PC-9 (cell line): ENCODE measurements around the gene ARID4B. TPM values are rescaled to one million over a fixed set of nuclear protein-coding genes. Genes with fewer than 3 reads are reported as not detected.

Experiments
- BruUV-seq: library from RNA; stranded (reverse); fragments of 400-500 nt; replicated peaks from 2 replicates; lab custom pipeline; 2021; lab: Mats Ljungman, UMichigan
- CTCF ChIA-PET: fragments of 300-600 bp; sonication (Branson Sonifier 250); formaldehyde crosslinking; loops from one replicate; lab custom pipeline; 2022; ENCODE audit warnings: antibody characterized with exemption; lab: Charles Lee
- POLR2A ChIA-PET: fragments of 300-600 bp; sonication (Branson Sonifier 250); formaldehyde crosslinking; loops from one replicate; lab custom pipeline; 2022; ENCODE audit warnings: antibody characterized with exemption; ENCODE audit not compliant: unreplicated experiment; lab: Charles Lee
- DNase-seq, 2 experiments: peaks; one replicate each; pipeline versions ENCODE4 v3.0.0 to v3.0.0-alpha.2; 2015 to 2022; ENCODE audit warnings: mixed read lengths in 1 of 2
- H2AFZ ChIP-seq: fragments of 200-600 bp; sonication (generic); 2 replicates; pipeline ENCODE4 v1.8.1; 2017; ENCODE audit warnings: antibody characterized with exemption
- H3F3A ChIP-seq: fragments of 200-600 bp; sonication (generic); 2 replicates; pipeline ENCODE4 v1.8.1; 2017; ENCODE audit warnings: antibody characterized with exemption, mild to moderate bottlenecking, low read depth; ENCODE audit not compliant: insufficient read depth
- H3K27ac ChIP-seq: fragments of 200-600 bp; sonication (generic); 2 replicates; pipeline ENCODE4 v1.6.1; 2016; ENCODE audit warnings: mixed run types
- H3K27me3 ChIP-seq: fragments of 200-600 bp; sonication (generic); 2 replicates; pipeline ENCODE4 v1.6.1; 2016; ENCODE audit warnings: low read depth, mixed run types; ENCODE audit not compliant: insufficient read depth
- H3K36me3 ChIP-seq: fragments of 200-600 bp; sonication (generic); 2 replicates; pipeline ENCODE4 v1.6.1; 2016; ENCODE audit warnings: low read depth, mixed run types
- H3K4me1 ChIP-seq: fragments of 200-600 bp; sonication (generic); replicated peaks from 2 replicates; pipeline ENCODE4 v1.6.1; 2016; ENCODE audit warnings: mixed run types; ENCODE audit not compliant: insufficient read depth
- H3K4me2 ChIP-seq: fragments of 200-600 bp; sonication (generic); 2 replicates; pipeline ENCODE4 v1.6.1; 2017; ENCODE audit warnings: mixed run types
- H3K4me3 ChIP-seq: fragments of 200-600 bp; sonication (generic); 2 replicates; pipeline ENCODE4 v1.6.1; 2016; ENCODE audit warnings: mixed run types
- H3K79me2 ChIP-seq: fragments of 200-600 bp; sonication (generic); 2 replicates; pipeline ENCODE4 v1.6.1; 2017; ENCODE audit warnings: low read depth, mixed run types
- H3K9me2 ChIP-seq: fragments of 200-600 bp; sonication (generic); 2 replicates; pipeline ENCODE4 v1.8.1; 2017; ENCODE audit warnings: mild to moderate bottlenecking; ENCODE audit not compliant: insufficient read depth
- H3K9me3 ChIP-seq: fragments of 200-600 bp; sonication (generic); 2 replicates; pipeline ENCODE4 v1.8.1; 2016; ENCODE audit warnings: low read depth; ENCODE audit not compliant: insufficient read depth
- H4K20me1 ChIP-seq: fragments of 200-600 bp; sonication (generic); 2 replicates; pipeline ENCODE4 v1.8.1; 2017; ENCODE audit not compliant: insufficient read depth
- CTCF ChIP-seq: fragments of 200-600 bp; sonication (generic); conservative IDR thresholded peaks from 2 replicates; pipeline ENCODE4 v1.6.1; 2017; ENCODE audit warnings: mixed run types, antibody characterized with exemption, mild to moderate bottlenecking, moderate library complexity
- EZH2 ChIP-seq: fragments of 200-600 bp; sonication (generic); IDR thresholded peaks from 2 replicates; pipeline ENCODE4 v1.8.0; 2017; ENCODE audit warnings: antibody characterized with exemption, low read depth
- intact Hi-C: fragments of 100-400 bp; cut with micrococcal nuclease; formaldehyde crosslinking; loops from one replicate; pipeline ENCODE4 v1.10.0; 2022; ENCODE audit not compliant: unreplicated experiment
- total RNA-seq: library from RNA; stranded (reverse); gene quantifications from 2 replicates; pipeline ENCODE4 v1.2.3, GENCODE V29; 2021

Gene ARID4B
- total RNA-seq, 1 experiment from 2014 or later = 47.1 TPM

- intact Hi-C loops = loop anchor here (10.0 kb wide), 1 partner anchor 196 kb away; the partner anchor contains the start of gene TOMM20
- H3K4me1 ChIP-seq = peaks cover 18% of the 10 kb centered on the region
- TF ChIP-seq EZH2 (no peak), CTCF (no peak)
- POLR2A ChIA-PET = no interaction called here
- H3K27ac ChIP-seq = no peak overlapping the region
- no TSS peak for BruUV-seq
- H3K4me3 ChIP-seq = no peak overlapping the region
- no peaks in the 10 kb centered on the region for H3K27me3 ChIP-seq
- DNase-seq = no peak
- H2AFZ ChIP-seq = no peak overlapping the region
- no peak overlapping the region for H3K4me2 ChIP-seq
- no peaks in the 10 kb centered on the region for H3K9me2 ChIP-seq
- peaks cover 99% of the 10 kb centered on the region for H3K79me2 ChIP-seq
- H3K36me3 ChIP-seq = peaks cover 22% of the 10 kb centered on the region; the same call in 1 of the 2 replicates
- H3F3A ChIP-seq = peaks cover 6% of the 10 kb centered on the region; the same call in 1 of the 2 replicates
- H4K20me1 ChIP-seq = peaks cover 54% of the 10 kb centered on the region
- H3K9me3 ChIP-seq = no peaks in the 10 kb centered on the region
- CTCF ChIA-PET = no interaction called here
Observed at GRCh38 chr1:235320521-235321179, 7.3 kb downstream of the ARID4B start.

- CTCF ChIA-PET = no interaction called here
- Histone ChIP-seq H2AFZ (no peak overlapping the region), H3K4me2 (no peak overlapping the region), H3K27ac (no peak overlapping the region), H3K27me3 (no peaks in the 10 kb centered on the region), H3F3A (peaks cover 11% of the 10 kb centered on the region; the same call in 1 of the 2 replicates), H3K9me2 (no peaks in the 10 kb centered on the region), H3K79me2 (peaks cover 97% of the 10 kb centered on the region), H3K4me1 (peaks cover 4% of the 10 kb centered on the region; the same call in 1 of the 2 replicates), H3K36me3 (peaks cover 14% of the 10 kb centered on the region; the same call in 1 of the 2 replicates), H3K4me3 (no peak overlapping the region), H3K9me3 (no peaks in the 10 kb centered on the region), H4K20me1 (peaks cover 54% of the 10 kb centered on the region)
- no peak for TF ChIP-seq CTCF
- DNase-seq = no peak
- BruUV-seq = no TSS peak
- POLR2A ChIA-PET = no interaction called here
- intact Hi-C loops = no loop called here
Observed at GRCh38 chr1:235319255-235319654, 8.7 kb downstream of the ARID4B start.

- peaks cover 61% of the 10 kb centered on the region for H4K20me1 ChIP-seq
- no peak for TF ChIP-seq CTCF
- TF ChIP-seq EZH2 = no peak
- peaks cover 97% of the 10 kb centered on the region for H3K79me2 ChIP-seq
- H3K9me3 ChIP-seq = no peaks in the 10 kb centered on the region
- H3K36me3 ChIP-seq = peaks cover 10% of the 10 kb centered on the region; the same call in 1 of the 2 replicates
- BruUV-seq = no TSS peak
- CTCF ChIA-PET = no interaction called here
- H3K4me3 ChIP-seq = no peak overlapping the region
- no peaks in the 10 kb centered on the region for H3K4me1 ChIP-seq
- no peak overlapping the region for H2AFZ ChIP-seq
- DNase-seq = no peak
- intact Hi-C loops = no loop called here
- POLR2A ChIA-PET = interaction anchor here (0.6 kb wide), 1 partner anchor 11 kb away, joined by 7 read pairs; the partner anchor contains the start of gene ARID4B
- no peaks in the 10 kb centered on the region for H3K27me3 ChIP-seq
- peaks cover 13% of the 10 kb centered on the region; the same call in 1 of the 2 replicates for H3F3A ChIP-seq
- H3K27ac ChIP-seq = no peak overlapping the region
- H3K9me2 ChIP-seq = no peaks in the 10 kb centered on the region
- no peak overlapping the region for H3K4me2 ChIP-seq
Observed at GRCh38 chr1:235317168-235317567, 10.8 kb downstream of the ARID4B start.
